ENCODE data around the gene ARID4B. TPM values are rescaled to one million over a fixed set of nuclear protein-coding genes. Genes with fewer than 3 reads are reported as not detected.

ARID4B gene
- total and polyA plus RNA-seq, 2 donors (not counting 3 experiments of a cell fraction or from before 2014, with no cell fraction given): 6.7 to 40.7 TPM

DNA sequence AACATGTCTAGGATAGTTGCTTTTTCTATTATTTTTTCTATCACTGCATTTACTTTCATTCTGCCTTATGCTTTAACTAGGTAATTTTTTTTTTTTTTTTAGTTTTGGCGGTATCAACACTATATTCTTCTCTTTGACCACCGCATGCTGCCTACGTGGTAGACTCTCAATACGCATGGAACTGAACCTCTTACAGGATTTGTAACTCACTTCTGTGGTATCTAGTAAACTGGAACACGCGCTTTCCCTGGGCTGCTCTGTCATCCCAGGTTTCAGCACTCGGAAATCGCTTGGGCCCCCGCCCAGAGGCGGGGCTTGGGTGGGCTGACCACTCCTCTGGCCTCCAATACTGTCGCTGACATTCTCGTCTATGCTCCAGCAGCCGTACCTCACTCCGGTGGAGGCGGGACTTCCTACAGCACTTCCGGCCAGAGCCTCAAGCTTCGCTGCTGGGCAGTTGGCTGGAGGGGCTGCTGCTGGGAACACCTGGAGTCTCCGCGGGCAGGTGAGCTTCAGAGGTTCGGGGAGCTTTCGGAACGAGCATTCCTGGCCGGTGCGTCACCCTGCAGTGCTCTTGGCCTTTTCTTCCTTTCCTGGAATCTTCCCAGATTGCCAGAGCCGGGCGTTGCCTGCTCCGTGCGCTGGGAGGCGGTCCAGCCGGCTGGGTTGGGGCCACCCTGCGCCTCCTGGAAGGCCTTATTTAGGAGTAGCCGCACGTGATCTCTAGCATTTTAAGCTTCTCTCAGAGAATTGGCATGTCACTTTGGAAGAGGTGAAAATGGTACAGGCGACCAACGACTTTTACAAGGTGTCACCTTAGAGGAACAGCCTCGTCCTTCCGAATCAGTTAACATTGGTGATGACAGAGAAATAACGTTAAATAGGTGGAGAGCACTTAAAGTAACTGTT, 39.3 kb upstream of the ARID4B start, which contains the start of gene TBCE:
Gene TBCE (plus strand): TSS at position 428 of the 909 bp plus-strand sequence. CDS start 12,623 bp downstream, outside the sequence.
- Histone ChIP-seq H3K9me3 (replicated peaks; ENCODE audit: control insufficient read depth, insufficient read depth, low read length) (no peaks in the 10 kb centered on the region), H3K27ac (ENCODE audit: insufficient read depth, low read depth, low read length) (peak within 1 kb of the TSS; percentile 4), H3K9me1 (replicated peaks; ENCODE audit: control insufficient read depth, extremely low read depth, insufficient read depth, low read length) (no peaks in the 10 kb centered on the region), H3K9ac (replicated peaks; ENCODE audit: extremely low read depth, insufficient read depth, low read length) (peak within 1 kb of the TSS; percentile 61), H4K20me1 (replicated peaks; ENCODE audit: control insufficient read depth, extremely low read depth, insufficient read depth, low read length) (no peaks in the 10 kb centered on the region), H3K4me3 (replicated peaks in 1 of 3; ENCODE audit: insufficient read depth in 1 of 3, low read depth in 1 of 3, low read length in 3 of 3) (peak within 1 kb of the TSS; percentile 22 to 84 (median 81)), H3K27me3 (ENCODE audit: control insufficient read depth in 2 of 2, insufficient read depth in 2 of 2, low read length in 2 of 2) (no peaks in the 10 kb centered on the region), H2AFZ (ENCODE audit: low read depth, low read length) (peak within 1 kb of the TSS; percentile 58), H3K79me2 (ENCODE audit: control insufficient read depth, insufficient read depth, low read length) (peaks cover 21% of the 10 kb centered on the region), H3K36me3 (ENCODE audit: control insufficient read depth in 2 of 2, extremely low read depth in 1 of 2, insufficient read depth in 2 of 2, low read length in 2 of 2) (no peaks in the 10 kb centered on the region), H3K4me1 (ENCODE audit: control insufficient read depth, extremely low read depth, insufficient read depth, low read length) (peaks cover 2% of the 10 kb centered on the region), H3K4me2 (ENCODE audit: insufficient read depth, low read length) (peak within 1 kb of the TSS; percentile 78)
- intact Hi-C loops (cut with micrococcal nuclease): loop anchor here (1.0 kb wide), 3 partner anchors 39 to 136 kb away; partner anchors contain the start of genes ARID4B and GGPS1
- FAIRE-seq (peak; percentile 96), DNase-seq (ENCODE audit: low read depth, low spot score) (peak; percentile 97)
- TSS peak; percentile 51 for BruUV-seq (replicated peaks)
- POLR2A ChIA-PET: interaction anchor here (0.6 to 1.3 kb wide), 3 partner anchors 10 to 59 kb away, joined by 3 to 8 read pairs (median 3); partner anchors contain the start of genes ARID4B and GGPS1
- CTCF ChIA-PET: interaction anchor here (1.3 kb wide), 1 partner anchor 49 kb away, joined by 13 read pairs; no protein-coding TSS in a partner anchor
- TF ChIP-seq POLR2A (IDR thresholded peaks at IDR 0.05; ENCODE audit: low read depth, low read length): peak; percentile 95
- no peak for TF ChIP-seq GATA2 (IDR thresholded peaks at IDR 0.05; ENCODE audit: insufficient read depth, insufficient read length, low read depth, low read length)
- TF ChIP-seq, protein P1, sequence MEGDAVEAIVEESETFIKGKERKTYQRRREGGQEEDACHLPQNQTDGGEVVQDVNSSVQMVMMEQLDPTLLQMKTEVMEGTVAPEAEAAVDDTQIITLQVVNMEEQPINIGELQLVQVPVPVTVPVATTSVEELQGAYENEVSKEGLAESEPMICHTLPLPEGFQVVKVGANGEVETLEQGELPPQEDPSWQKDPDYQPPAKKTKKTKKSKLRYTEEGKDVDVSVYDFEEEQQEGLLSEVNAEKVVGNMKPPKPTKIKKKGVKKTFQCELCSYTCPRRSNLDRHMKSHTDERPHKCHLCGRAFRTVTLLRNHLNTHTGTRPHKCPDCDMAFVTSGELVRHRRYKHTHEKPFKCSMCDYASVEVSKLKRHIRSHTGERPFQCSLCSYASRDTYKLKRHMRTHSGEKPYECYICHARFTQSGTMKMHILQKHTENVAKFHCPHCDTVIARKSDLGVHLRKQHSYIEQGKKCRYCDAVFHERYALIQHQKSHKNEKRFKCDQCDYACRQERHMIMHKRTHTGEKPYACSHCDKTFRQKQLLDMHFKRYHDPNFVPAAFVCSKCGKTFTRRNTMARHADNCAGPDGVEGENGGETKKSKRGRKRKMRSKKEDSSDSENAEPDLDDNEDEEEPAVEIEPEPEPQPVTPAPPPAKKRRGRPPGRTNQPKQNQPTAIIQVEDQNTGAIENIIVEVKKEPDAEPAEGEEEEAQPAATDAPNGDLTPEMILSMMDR (IDR thresholded peaks at IDR 0.05; ENCODE audit: extremely low read depth in 1 of 2, insufficient read depth in 1 of 2, low read depth in 1 of 2, low read length in 2 of 2): peak in 1 of 2 donors; percentile 14
- no peak for TF ChIP-seq FOS (IDR thresholded peaks at IDR 0.05; ENCODE audit: borderline replicate concordance, insufficient read depth, low read length)
- TF ChIP-seq POLR2AphosphoS5 (IDR thresholded peaks at IDR 0.05; ENCODE audit: insufficient read depth, low read depth, low read length): peak; percentile 97
- TF ChIP-seq MAX (IDR thresholded peaks at IDR 0.05; ENCODE audit: insufficient read depth, insufficient read length): peak; percentile 49
- no peak for TF ChIP-seq MYC (IDR thresholded peaks at IDR 0.05; ENCODE audit: low read depth, low read length)
- dilution Hi-C loops (cut with MboI; ENCODE audit: extremely low pct_ligation_motif_present, low sequenced_read_pairs): no loop called here
